GM12872 (cell line): Measurements from ENCODE around the gene LHX4.

Experiments used
- TF ChIP-seq, protein P1 (sequence below): IDR thresholded peaks from 3 replicates; pipeline ENCODE4 v1.5.1; 2011; ENCODE audit warnings: low read depth, mild to moderate bottlenecking, low read length, moderate library complexity; ENCODE audit not compliant: insufficient read depth

LHX4 gene

DNA sequence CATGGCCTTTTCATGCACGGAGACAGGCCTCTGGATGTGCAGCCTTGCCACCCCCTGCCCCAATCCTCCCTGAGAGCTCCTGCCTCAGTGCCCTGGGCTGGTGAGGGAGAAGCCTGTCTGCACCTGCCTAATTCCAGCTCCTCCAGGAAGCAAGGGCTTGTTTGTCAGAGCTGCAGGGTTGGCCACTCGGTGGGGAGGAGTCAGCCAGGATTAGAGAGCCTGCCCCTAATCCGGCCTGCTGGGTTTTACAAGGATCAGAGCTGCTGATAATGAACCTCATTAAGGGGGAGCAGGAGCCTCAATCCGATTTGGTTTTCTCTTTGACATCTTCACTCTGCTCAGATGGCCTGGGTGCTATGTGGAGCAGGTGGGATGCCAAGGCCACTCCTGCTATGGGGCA lies 31.9 kb upstream of the LHX4 start:
- TF ChIP-seq, protein P1, sequence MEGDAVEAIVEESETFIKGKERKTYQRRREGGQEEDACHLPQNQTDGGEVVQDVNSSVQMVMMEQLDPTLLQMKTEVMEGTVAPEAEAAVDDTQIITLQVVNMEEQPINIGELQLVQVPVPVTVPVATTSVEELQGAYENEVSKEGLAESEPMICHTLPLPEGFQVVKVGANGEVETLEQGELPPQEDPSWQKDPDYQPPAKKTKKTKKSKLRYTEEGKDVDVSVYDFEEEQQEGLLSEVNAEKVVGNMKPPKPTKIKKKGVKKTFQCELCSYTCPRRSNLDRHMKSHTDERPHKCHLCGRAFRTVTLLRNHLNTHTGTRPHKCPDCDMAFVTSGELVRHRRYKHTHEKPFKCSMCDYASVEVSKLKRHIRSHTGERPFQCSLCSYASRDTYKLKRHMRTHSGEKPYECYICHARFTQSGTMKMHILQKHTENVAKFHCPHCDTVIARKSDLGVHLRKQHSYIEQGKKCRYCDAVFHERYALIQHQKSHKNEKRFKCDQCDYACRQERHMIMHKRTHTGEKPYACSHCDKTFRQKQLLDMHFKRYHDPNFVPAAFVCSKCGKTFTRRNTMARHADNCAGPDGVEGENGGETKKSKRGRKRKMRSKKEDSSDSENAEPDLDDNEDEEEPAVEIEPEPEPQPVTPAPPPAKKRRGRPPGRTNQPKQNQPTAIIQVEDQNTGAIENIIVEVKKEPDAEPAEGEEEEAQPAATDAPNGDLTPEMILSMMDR: no peak

DNA sequence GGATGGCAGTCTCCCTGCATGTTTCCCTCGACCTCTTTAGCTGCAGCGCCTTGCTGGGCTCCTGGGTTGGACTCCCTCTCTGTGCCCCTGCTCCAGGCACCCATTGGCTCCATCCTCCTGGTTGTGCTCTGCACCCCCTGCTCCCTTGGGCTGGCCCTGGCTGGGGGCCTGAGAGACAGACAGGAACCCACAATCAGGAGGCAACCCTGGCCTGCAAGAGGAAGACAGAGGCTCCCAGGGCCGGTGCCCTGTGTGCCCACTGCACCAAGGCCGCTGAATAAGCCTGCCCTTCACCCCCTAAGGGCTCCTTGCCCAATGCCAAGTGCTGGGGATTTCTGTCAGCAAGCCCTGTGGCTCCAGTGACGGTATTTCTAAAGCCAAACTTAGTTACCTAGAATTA lies 31.5 kb upstream of the LHX4 start:
- TF ChIP-seq, protein P1: no peak

DNA sequence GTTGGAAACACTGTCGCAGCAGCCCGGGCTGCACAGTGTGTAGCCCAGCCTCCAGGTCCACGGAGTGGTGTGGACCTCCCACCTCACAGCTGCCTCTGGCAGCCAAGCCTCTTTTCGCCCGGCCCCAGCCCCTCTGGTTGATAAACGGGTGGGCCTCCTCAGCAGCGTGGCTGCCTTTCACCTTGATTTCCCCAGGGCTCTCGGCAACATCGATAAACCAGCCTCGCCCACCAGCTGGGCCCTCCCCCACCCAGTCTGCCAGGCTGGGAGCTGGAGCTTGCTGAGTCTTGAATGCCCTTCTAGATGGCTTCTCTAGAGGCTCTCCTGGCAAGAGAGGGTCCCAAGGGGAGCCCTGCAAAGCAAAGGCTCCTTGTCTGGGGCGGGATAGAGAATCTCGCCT lies 31.0 kb upstream of the LHX4 start:
- TF ChIP-seq, protein P1: no peak

DNA sequence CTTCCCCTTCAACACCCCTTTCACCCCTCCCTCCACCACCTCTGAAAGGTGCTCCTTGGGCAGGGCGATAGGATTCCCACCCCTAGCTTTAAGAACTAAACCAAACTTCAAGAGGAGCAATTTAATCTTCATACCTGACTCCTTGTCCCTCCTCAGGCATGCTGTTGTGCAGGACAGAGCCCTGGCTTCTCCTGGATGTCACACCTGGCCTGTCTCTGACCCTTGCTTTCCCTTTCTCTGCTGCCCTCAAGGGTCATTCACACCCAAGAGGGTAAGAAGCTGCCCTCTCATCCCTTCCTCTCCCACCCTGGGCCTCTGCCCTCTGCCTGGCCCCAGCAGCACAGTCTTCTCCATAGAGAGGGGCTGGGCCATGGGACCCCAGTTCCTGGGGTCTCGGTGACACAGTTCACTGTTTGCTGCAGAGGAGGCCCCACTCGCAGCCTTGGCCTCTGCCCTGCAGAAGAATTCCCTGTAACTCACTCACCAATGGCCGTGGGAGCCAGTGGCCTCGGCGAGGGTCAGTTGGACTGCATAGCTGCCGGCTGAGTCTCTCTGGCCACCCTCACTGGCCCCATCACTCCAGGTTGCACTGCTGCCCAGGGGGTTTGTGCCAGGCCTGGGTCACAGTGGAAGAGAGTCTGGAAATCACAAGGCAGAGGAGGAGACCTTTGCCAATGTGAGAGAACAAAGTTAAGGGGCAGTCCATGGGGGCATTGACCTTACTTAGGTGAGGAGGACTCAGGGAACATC lies 28.4 kb upstream of the LHX4 start:
- TF ChIP-seq, protein P1: no peak

DNA sequence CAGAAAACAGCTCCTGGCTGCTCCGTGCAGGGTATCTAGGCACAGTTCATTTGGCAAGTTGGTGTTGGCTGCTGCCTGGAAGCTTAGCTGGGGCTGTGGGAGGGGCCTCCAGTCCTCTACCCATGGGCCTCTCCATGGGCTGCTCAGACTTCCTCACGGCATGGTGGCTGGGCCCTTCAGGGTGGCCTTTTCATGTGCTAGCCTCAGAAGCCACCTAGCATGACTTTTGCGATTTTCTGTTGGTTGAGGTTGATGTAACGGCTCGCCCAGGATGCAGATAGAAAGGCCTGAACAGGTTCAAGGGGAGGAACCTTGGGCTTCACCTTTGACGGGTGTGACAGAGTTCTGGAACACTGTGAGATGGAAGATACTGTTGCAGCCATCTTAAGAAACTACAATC lies 25.8 kb upstream of the LHX4 start:
- TF ChIP-seq, protein P1: no peak

DNA sequence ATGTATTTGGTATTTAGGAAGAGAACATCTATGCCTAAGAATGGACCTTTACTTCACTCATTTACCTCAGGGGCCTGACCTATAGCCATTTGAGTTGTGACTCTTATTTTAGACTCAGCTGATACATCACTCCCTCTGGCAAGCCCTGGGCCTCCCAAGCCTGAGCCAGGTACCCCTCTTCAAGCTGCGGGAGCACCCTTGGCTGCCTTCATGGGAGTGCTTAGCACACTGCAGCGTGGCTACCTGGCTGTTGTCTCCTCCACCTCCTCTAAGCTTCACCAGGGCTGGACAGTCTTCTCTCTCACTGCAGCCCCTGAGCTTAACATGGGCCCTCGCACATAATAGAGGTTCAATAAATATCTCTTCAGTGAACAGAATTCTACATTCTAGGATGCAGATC lies 23.5 kb upstream of the LHX4 start:
- TF ChIP-seq, protein P1: no peak

DNA sequence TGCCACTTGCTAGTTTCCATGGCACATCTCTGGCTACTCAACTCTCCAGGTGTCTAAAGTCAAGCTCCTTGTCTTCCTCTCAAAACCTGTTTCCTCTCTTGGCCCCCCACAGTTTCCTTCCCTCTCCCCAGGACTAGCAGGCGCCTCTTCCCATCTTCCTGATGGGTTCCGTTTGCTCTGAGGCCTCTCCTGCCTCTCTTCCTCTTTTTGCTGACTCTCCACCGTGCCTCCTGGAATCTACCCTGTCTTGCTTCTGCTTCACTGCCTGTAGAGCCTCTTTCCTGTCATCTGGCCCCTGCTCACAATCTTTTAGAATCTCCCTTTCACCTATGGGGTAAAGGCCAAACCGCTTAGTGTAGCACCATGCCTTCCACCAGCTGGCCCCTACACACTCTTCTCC lies 21.8 kb upstream of the LHX4 start:
- TF ChIP-seq, protein P1: no peak
